HCT116 (cell line): ENCODE measurements around the gene RNF114. TPM values are rescaled to one million over a fixed set of nuclear protein-coding genes. Genes with fewer than 3 reads are reported as not detected.

Experiments used
- EZH2 ChIP-seq: fragments of 200-600 bp; sonication (generic); IDR thresholded peaks from 2 replicates; pipeline ENCODE4 v1.6.1; 2017; ENCODE audit warnings: antibody characterized with exemption, mixed run types
- EZH2phosphoT487 ChIP-seq: fragments of 200-600 bp; IDR thresholded peaks from 2 replicates; pipeline ENCODE4 v1.6.1; 2018; ENCODE audit warnings: antibody characterized with exemption, borderline replicate concordance
- POLR2AphosphoS5 ChIP-seq: IDR thresholded peaks from 2 replicates; pipeline ENCODE4 v1.6.1; 2011; ENCODE audit warnings: mild to moderate bottlenecking, low read depth, low read length, moderate library complexity
- ZNF274 ChIP-seq: fragments of 200-500 bp; sonication (Bioruptor generic); IDR thresholded peaks from 2 replicates; pipeline ENCODE4 v1.6.1; 2014; ENCODE audit warnings: mild to moderate bottlenecking, low read depth, low read length, inconsistent platforms
- total RNA-seq: library from RNA; stranded (reverse); gene quantifications from one replicate; pipeline ENCODE4 v1.2.1, GENCODE V29; 2021; ENCODE audit not compliant: unreplicated experiment
- TF ChIP-seq, protein P1 (sequence below): IDR thresholded peaks from 2 replicates; pipeline ENCODE4 v1.6.1; 2012; ENCODE audit warnings: low read depth
- TF ChIP-seq, protein P2 (sequence below), 3 experiments: fragments of 200-600 bp in 1 of 3; sonication (generic) in 1 of 3; IDR thresholded peaks in 2 of 3; conservative IDR thresholded peaks in 1 of 3; 2 replicates each; pipeline ENCODE4 v1.5.1; 2012 to 2017; ENCODE audit warnings: low read depth in 2 of 3, low read length in 2 of 3, antibody characterized with exemption in 1 of 3, borderline replicate concordance in 1 of 3, control low read depth in 1 of 3, mild to moderate bottlenecking in 1 of 3, mixed read lengths in 1 of 3, mixed run types in 1 of 3, moderate library complexity in 1 of 3; ENCODE audit not compliant: insufficient read depth in 1 of 3

RNF114 gene
- total RNA-seq, 1 experiment from 2014 or later = 66.8 TPM

DNA sequence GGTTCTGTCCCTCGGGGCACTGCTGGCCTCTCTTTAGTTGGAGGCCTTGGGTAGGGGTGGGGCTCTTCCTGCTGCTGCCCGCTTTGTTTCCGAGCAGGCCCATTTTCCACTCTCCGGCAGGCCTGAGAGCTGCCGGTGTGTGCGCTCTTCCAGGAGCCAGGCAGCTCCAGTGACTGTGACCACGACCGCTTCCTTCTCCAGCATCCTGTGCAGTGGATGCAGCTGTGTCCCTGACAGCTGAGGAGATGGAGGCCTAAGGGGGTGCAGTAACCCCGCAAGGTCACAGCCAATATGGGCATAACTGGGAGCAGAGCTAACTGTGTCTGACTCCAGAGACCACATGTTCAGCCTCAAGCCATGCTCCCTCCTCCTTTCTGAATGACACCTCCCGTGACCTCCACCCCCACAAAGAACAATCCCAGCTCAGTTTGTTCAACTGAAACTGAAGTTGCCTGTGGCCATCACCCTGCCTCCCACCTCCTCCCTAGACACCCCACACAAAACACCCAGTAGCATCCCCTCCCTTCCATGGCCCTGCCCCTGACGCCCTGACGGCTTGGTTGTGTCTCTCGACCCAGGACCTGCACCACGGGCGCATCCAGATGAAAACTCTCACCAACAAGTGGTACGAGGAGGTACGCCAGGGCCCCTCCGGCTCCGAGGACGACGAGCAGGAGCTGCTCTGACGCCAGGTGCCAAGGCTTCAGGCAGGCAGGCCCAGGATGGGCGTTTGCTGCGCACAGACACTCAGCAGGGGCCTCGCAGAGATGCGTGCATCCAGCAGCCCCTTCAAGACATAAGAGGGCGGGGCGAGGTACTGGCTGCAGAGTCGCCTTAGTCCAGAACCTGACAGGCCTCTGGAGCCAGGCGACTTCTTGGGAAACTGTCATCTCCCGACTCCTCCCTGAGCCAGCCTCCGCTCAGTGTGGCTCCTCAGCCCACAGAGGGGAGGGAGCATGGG is 48.7 kb upstream of the RNF114 start (continued):
- TF ChIP-seq, protein P1, sequence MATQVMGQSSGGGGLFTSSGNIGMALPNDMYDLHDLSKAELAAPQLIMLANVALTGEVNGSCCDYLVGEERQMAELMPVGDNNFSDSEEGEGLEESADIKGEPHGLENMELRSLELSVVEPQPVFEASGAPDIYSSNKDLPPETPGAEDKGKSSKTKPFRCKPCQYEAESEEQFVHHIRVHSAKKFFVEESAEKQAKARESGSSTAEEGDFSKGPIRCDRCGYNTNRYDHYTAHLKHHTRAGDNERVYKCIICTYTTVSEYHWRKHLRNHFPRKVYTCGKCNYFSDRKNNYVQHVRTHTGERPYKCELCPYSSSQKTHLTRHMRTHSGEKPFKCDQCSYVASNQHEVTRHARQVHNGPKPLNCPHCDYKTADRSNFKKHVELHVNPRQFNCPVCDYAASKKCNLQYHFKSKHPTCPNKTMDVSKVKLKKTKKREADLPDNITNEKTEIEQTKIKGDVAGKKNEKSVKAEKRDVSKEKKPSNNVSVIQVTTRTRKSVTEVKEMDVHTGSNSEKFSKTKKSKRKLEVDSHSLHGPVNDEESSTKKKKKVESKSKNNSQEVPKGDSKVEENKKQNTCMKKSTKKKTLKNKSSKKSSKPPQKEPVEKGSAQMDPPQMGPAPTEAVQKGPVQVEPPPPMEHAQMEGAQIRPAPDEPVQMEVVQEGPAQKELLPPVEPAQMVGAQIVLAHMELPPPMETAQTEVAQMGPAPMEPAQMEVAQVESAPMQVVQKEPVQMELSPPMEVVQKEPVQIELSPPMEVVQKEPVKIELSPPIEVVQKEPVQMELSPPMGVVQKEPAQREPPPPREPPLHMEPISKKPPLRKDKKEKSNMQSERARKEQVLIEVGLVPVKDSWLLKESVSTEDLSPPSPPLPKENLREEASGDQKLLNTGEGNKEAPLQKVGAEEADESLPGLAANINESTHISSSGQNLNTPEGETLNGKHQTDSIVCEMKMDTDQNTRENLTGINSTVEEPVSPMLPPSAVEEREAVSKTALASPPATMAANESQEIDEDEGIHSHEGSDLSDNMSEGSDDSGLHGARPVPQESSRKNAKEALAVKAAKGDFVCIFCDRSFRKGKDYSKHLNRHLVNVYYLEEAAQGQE = no peak
- TF ChIP-seq EZH2phosphoT487 (no peak), EZH2 (no peak), POLR2AphosphoS5 (no peak), ZNF274 (no peak)
- TF ChIP-seq, protein P2, sequence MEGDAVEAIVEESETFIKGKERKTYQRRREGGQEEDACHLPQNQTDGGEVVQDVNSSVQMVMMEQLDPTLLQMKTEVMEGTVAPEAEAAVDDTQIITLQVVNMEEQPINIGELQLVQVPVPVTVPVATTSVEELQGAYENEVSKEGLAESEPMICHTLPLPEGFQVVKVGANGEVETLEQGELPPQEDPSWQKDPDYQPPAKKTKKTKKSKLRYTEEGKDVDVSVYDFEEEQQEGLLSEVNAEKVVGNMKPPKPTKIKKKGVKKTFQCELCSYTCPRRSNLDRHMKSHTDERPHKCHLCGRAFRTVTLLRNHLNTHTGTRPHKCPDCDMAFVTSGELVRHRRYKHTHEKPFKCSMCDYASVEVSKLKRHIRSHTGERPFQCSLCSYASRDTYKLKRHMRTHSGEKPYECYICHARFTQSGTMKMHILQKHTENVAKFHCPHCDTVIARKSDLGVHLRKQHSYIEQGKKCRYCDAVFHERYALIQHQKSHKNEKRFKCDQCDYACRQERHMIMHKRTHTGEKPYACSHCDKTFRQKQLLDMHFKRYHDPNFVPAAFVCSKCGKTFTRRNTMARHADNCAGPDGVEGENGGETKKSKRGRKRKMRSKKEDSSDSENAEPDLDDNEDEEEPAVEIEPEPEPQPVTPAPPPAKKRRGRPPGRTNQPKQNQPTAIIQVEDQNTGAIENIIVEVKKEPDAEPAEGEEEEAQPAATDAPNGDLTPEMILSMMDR (IDR thresholded peaks at IDR 0.05 in 2 of 3, conservative IDR thresholded peaks at IDR 0.05 in 1 of 3; ENCODE audit: borderline replicate concordance in 1 of 3, insufficient read depth in 1 of 3, low read depth in 2 of 3, low read length in 2 of 3) = no peak
